ENCODE results near the gene SUCLG2.

- TF ChIP-seq MAX (IDR thresholded peaks at IDR 0.05; ENCODE audit: low read depth, low read length), result no peak
- TF ChIP-seq EP300 (IDR thresholded peaks at IDR 0.05; ENCODE audit: borderline replicate concordance in 1 of 2, control insufficient read depth in 1 of 2, low read depth in 2 of 2, low read length in 2 of 2), result no peak
- no peak for TF ChIP-seq POLR2A (IDR thresholded peaks at IDR 0.05; ENCODE audit: low read depth, low read length)
- TF ChIP-seq SMC3 (IDR thresholded peaks at IDR 0.05; ENCODE audit: borderline replicate concordance, low read length), result no peak
- no peak for TF ChIP-seq HDAC2 (IDR thresholded peaks at IDR 0.05)
- TF ChIP-seq REST (IDR thresholded peaks at IDR 0.05; ENCODE audit: low read depth, low read length), result no peak
- TF ChIP-seq ZBTB33 (IDR thresholded peaks at IDR 0.05), result no peak
- TF ChIP-seq PML (IDR thresholded peaks at IDR 0.05; ENCODE audit: low read length), result no peak
Observed at GRCh38 chr3:67493808-67494207, 160.6 kb downstream of the SUCLG2 start.
